Stimulated activated naive CD4-positive, alpha-beta T cell (primary cell): ENCODE results near the gene SPATS2.
A peak's percentile ranks its signal among the peaks of the same experiment; 100 is the strongest.

Experiments used
- DNase-seq, 6 experiments: peaks; one replicate each; lab custom pipeline; 2025; lab: John Stamatoyannopoulos, UW

Gene SPATS2

GRCh38 chr12:49335955-49336644, 31.2 kb upstream of the SPATS2 start:
- DNase-seq = peak in 1 of 6 experiments; percentile 39

- DNase-seq = peak; percentile 63 to 91 (median 85)
These were observed 30.3 kb upstream of the SPATS2 start, which contains the start of gene C1QL4 for GRCh38 chr12:49336645-49337584. Gene C1QL4 (minus strand): TSS chr12:49337188. CDS start chr12:49336477, 711 bp downstream.

- no peak for DNase-seq
These were observed 28.3 kb upstream of the SPATS2 start for GRCh38 chr12:49338830-49339463.

GRCh38 chr12:49339464-49339861, 27.8 kb upstream of the SPATS2 start:
- no peak for DNase-seq

- DNase-seq = no peak
These were observed 27.0 kb upstream of the SPATS2 start for GRCh38 chr12:49340095-49340870.

GRCh38 chr12:49340971-49341776, 26.1 kb upstream of the SPATS2 start:
- no peak for DNase-seq

- DNase-seq = no peak
These were observed 25.5 kb upstream of the SPATS2 start for GRCh38 chr12:49341777-49342065.

GRCh38 chr12:49342066-49342913, 25.0 kb upstream of the SPATS2 start:
- peak; percentile 18 to 70 (median 60) for DNase-seq

GRCh38 chr12:49342914-49343731, 24.1 kb upstream of the SPATS2 start:
- peak in 2 of 6 experiments; percentile 21 to 40 for DNase-seq

GRCh38 chr12:49344486-49345050, 22.7 kb upstream of the SPATS2 start:
- no peak for DNase-seq

- DNase-seq = peak in 2 of 6 experiments; percentile 12 to 33
These were observed 22.0 kb upstream of the SPATS2 start for GRCh38 chr12:49345051-49345824.

- DNase-seq = peak in 1 of 6 experiments; percentile 34
These were observed 21.2 kb upstream of the SPATS2 start for GRCh38 chr12:49345825-49346658.

- peak in 4 of 6 experiments; percentile 9 to 67 (median 54) for DNase-seq
These were observed 20.5 kb upstream of the SPATS2 start, which contains the start of gene DNAJC22 for GRCh38 chr12:49346659-49347310. Gene DNAJC22 (plus strand): TSS chr12:49346888. CDS start chr12:49348873, 1,985 bp downstream.

- DNase-seq = peak; percentile 38 to 86 (median 74)
These were observed 19.7 kb upstream of the SPATS2 start for GRCh38 chr12:49347311-49348193.

GRCh38 chr12:49348781-49349180, 18.5 kb upstream of the SPATS2 start:
- no peak for DNase-seq
